ENCODE results near the gene NSD2. TPM values are rescaled to one million over a fixed set of nuclear protein-coding genes. Genes with fewer than 3 reads are reported as not detected.

NSD2 gene
- total RNA-seq, 1 experiment from 2014 or later = 136 TPM

- Histone ChIP-seq H3K4me1 (ENCODE audit: insufficient read depth, low read length) (no peaks in the 10 kb centered on the region), H2BK120ac (ENCODE audit: low read depth, low read length, poor library complexity, severe bottlenecking) (no peak overlapping the region), H3K4ac (ENCODE audit: low read depth, low read length) (no peak overlapping the region), H4K5ac (ENCODE audit: insufficient read length, low read depth, low read length) (no peak overlapping the region), H2AFZ (ENCODE audit: low read length) (no peak overlapping the region), H2AK5ac (ENCODE audit: insufficient read length, low read length) (no peak overlapping the region), H3K79me2 (ENCODE audit: insufficient read depth, low read length) (no peaks in the 10 kb centered on the region), H2BK20ac (ENCODE audit: low read depth, low read length, poor library complexity, severe bottlenecking) (no peak overlapping the region), H3K23ac (ENCODE audit: insufficient read length, low read depth, low read length) (no peak overlapping the region), H3K4me2 (ENCODE audit: insufficient read depth, insufficient read length, low read length) (no peak overlapping the region), H3K18ac (ENCODE audit: insufficient read length, low read depth, low read length) (no peak overlapping the region), H4K20me1 (ENCODE audit: control insufficient read depth, insufficient read depth, insufficient read length) (peaks cover 3% of the 10 kb centered on the region), H3T11ph (ENCODE audit: low read length) (no peak overlapping the region), H3K23me2 (ENCODE audit: insufficient read length, low read depth, low read length, poor library complexity, severe bottlenecking) (no peaks in the 10 kb centered on the region), H3K27me3 (ENCODE audit: insufficient read depth, low read length) (peaks cover 87% of the 10 kb centered on the region), H4K8ac (replicated peaks; ENCODE audit: insufficient read length, low read depth, low read length) (no peak overlapping the region), H3K9ac (ENCODE audit: extremely low read depth, insufficient read length, low read length) (no peak overlapping the region), H4K91ac (ENCODE audit: insufficient read length, low read depth, low read length) (no peak overlapping the region), H3K14ac (ENCODE audit: insufficient read depth, low read length) (no peak overlapping the region), H3K79me1 (ENCODE audit: insufficient read depth, low read depth, low read length, poor library complexity, severe bottlenecking) (no peaks in the 10 kb centered on the region), H3K9me3 (ENCODE audit: control insufficient read depth, low read depth, low read length) (no peaks in the 10 kb centered on the region), H2BK15ac (ENCODE audit: low read depth, low read length) (no peak overlapping the region), H2BK12ac (ENCODE audit: insufficient read length, low read depth, low read length) (no peak overlapping the region), H3K56ac (ENCODE audit: insufficient read length, low read depth, low read length) (no peak overlapping the region), H2BK5ac (ENCODE audit: insufficient read length, low read length) (no peak overlapping the region), H3K27ac (ENCODE audit: insufficient read length, low read depth, low read length) (no peak overlapping the region)
- Mint-ChIP-seq H3K36me3 (ENCODE audit: insufficient read depth in 1 of 3, low read depth in 3 of 3) (no peaks in the 10 kb centered on the region), H3K4me3 (peak overlapping the region; percentile 7 to 80; a peak in 4 of 5 replicates), H3K27ac (no peak overlapping the region), H3K9me3 (no peaks in the 10 kb centered on the region), H3K27me3 (ENCODE audit: low read depth) (peaks cover 97% of the 10 kb centered on the region), H3K4me1 (peaks cover 6 to 24% of the 10 kb centered on the region in 2 experiments)
- no CpG with 5 or more reads among the region's 45 CpGs for WGBS (ENCODE audit: extremely low coverage, insufficient read length, low lambda C conversion rate)
- no peak for TF ChIP-seq CTCF (conservative IDR thresholded peaks at IDR 0.05)
- no peak for DNase-seq
Observed at GRCh38 chr4:1862055-1862911, 8.9 kb upstream of the NSD2 start.

Measured in H9 (cell line).